K562 (cell line): ENCODE measurements around the gene SMURF1. TPM values are rescaled to one million over a fixed set of nuclear protein-coding genes. Genes with fewer than 3 reads are reported as not detected.

ENCODE experiments used
- ATAC-seq: fragments of 200-7000 bp; cut with Tn5 transposase; 3 replicates; pipeline ENCODE4 v1.9.1; 2020; ENCODE audit warnings: moderate library complexity
- BruUV-seq: library from RNA; stranded (reverse); fragments of 400-500 nt; replicated peaks from 2 replicates; lab custom pipeline; 2021; lab: Mats Ljungman, UMichigan
- CTCF ChIA-PET: fragments of 300-600 bp; formaldehyde crosslinking; extraction: SDS; loops from one replicate; lab custom pipeline; 2021; ENCODE audit warnings: low intra/inter-chr PET ratio; lab: Yijun Ruan, JAX
- POLR2A ChIA-PET: fragments of 300-600, 350-650 bp; sonication (Branson Sonifier 250); formaldehyde crosslinking; extraction: SDS; loops from one replicate; lab custom pipeline; 2021; ENCODE audit warnings: antibody characterized with exemption, inconsistent platforms; lab: Yijun Ruan, JAX
- DNase-seq, 4 experiments: peaks; one replicate each; pipeline versions ENCODE4 v3.0.0 to v3.0.0-alpha.2; 2011 to 2018; ENCODE audit warnings: low spot score in 3 of 4, mixed read lengths in 3 of 4; ENCODE audit errors: extremely low read depth in 1 of 4
- FAIRE-seq: peaks from 2 replicates; lab custom pipeline; 2011; peaks lifted over from hg19 to GRCh38; lab: Jason Lieb, UNC
- H2AFZ ChIP-seq: 2 replicates; pipeline ENCODE4 v1.6.0; 2011; ENCODE audit warnings: low read depth, low read length, control low read depth, inconsistent platforms
- H3K27ac ChIP-seq: fragments of 200-600 bp; 3 replicates; pipeline ENCODE4 v1.8.0; 2011; ENCODE audit warnings: low read depth, mild to moderate bottlenecking, control low read depth, inconsistent platforms, low read length, moderate library complexity, mixed read lengths; ENCODE audit errors: extremely low read depth
- H3K27me3 ChIP-seq, 2 experiments: fragments of 300-600 bp in 1 of 2; 2 replicates in 1 of 2; 3 replicates in 1 of 2; pipeline versions ENCODE4 v1.6.0 to v1.8.0; 2011; ENCODE audit warnings: inconsistent platforms in 2 of 2, low read length in 2 of 2, mild to moderate bottlenecking in 1 of 2, mixed read lengths in 1 of 2, moderate library complexity in 1 of 2; ENCODE audit not compliant: control insufficient read depth in 2 of 2, insufficient read depth in 2 of 2
- H3K36me3 ChIP-seq: fragments of 300-600 bp; 3 replicates; pipeline ENCODE4 v1.8.0; 2011; ENCODE audit warnings: mild to moderate bottlenecking, low read length, inconsistent platforms; ENCODE audit not compliant: control insufficient read depth, insufficient read depth
- H3K4me1 ChIP-seq, 2 experiments: fragments of 200-600 bp in 1 of 2; replicated peaks in 1 of 2; 2 replicates in 1 of 2; 3 replicates in 1 of 2; pipeline versions ENCODE4 v1.5.1 to v1.8.0; 2011; ENCODE audit warnings: inconsistent platforms in 2 of 2, low read length in 2 of 2, mild to moderate bottlenecking in 1 of 2, mixed read lengths in 1 of 2, moderate library complexity in 1 of 2; ENCODE audit not compliant: control insufficient read depth in 2 of 2, insufficient read depth in 2 of 2
- H3K4me2 ChIP-seq: 2 replicates; pipeline ENCODE4 v1.6.1; 2011; ENCODE audit warnings: low read length, control low read depth, inconsistent platforms, mixed read lengths; ENCODE audit not compliant: insufficient read depth
- H3K4me3 ChIP-seq: fragments of 200-600 bp; sonication (generic), shearing (Covaris generic); 2 replicates; pipeline ENCODE4 v1.5.1; 2016; ENCODE audit warnings: control low read depth, inconsistent platforms
- H3K79me2 ChIP-seq: fragments of 200-600 bp; 3 replicates; pipeline ENCODE4 v1.8.0; 2011; ENCODE audit warnings: low read length, inconsistent platforms; ENCODE audit not compliant: control insufficient read depth, insufficient read depth
- H3K9ac ChIP-seq, 2 experiments: 2 replicates each; pipeline versions ENCODE4 v1.6.0 to v1.6.1; 2011; ENCODE audit warnings: low read depth in 2 of 2, low read length in 2 of 2, control low read depth in 1 of 2, inconsistent platforms in 1 of 2, mild to moderate bottlenecking in 1 of 2, mixed read lengths in 1 of 2; ENCODE audit not compliant: insufficient read depth in 1 of 2
- H3K9me1 ChIP-seq: one replicate; pipeline ENCODE4 v1.6.0; 2011; ENCODE audit warnings: inconsistent platforms, mild to moderate bottlenecking, low read length, moderate library complexity; ENCODE audit not compliant: control insufficient read depth, insufficient read depth
- H3K9me3 ChIP-seq: replicated peaks from 2 replicates; pipeline ENCODE4 v1.5.1; 2011; ENCODE audit warnings: low read depth, low read length, inconsistent platforms; ENCODE audit not compliant: control insufficient read depth, insufficient read depth
- H4K20me1 ChIP-seq: replicated peaks from 2 replicates; pipeline ENCODE4 v1.6.1; 2011; ENCODE audit warnings: low read length, inconsistent platforms, mixed read lengths; ENCODE audit not compliant: control insufficient read depth, insufficient read depth
- HNRNPK ChIP-seq: fragments of 200-400 bp; formaldehyde crosslinking; IDR thresholded peaks from one replicate; pipeline ENCODE4 v1.6.1; 2018; ENCODE audit warnings: mild to moderate bottlenecking, low read depth, low read length; ENCODE audit not compliant: poor library complexity, severe bottlenecking
- RBM34 ChIP-seq: fragments of 200-400 bp; formaldehyde crosslinking; IDR thresholded peaks from 2 replicates; pipeline ENCODE4 v1.6.1; 2018; ENCODE audit warnings: low read length, borderline replicate concordance; ENCODE audit not compliant: insufficient read depth
- TGIF2 ChIP-seq: sonication (generic); formaldehyde crosslinking; IDR thresholded peaks from 2 replicates; pipeline ENCODE4 v1.8.1; 2022; ENCODE audit warnings: mild to moderate bottlenecking, missing genetic modification reagents, moderate library complexity
- ZNF121 ChIP-seq: sonication (generic); formaldehyde crosslinking; conservative IDR thresholded peaks from 2 replicates; pipeline ENCODE4 v1.8.0; 2022; ENCODE audit warnings: missing genetic modification reagents
- ZNF175 ChIP-seq: fragments of 200-800 bp; sonication (Bioruptor generic); IDR thresholded peaks from 2 replicates; pipeline ENCODE4 v1.6.1; 2016; ENCODE audit warnings: low read depth, mild to moderate bottlenecking, missing genetic modification characterization, missing compliant biosample characterization
- ZNF184 ChIP-seq: sonication (generic); formaldehyde crosslinking; IDR thresholded peaks from 2 replicates; pipeline ENCODE4 v1.5.0; 2020; ENCODE audit warnings: missing genetic modification reagents
- ZNF584 ChIP-seq: fragments of 200-800 bp; sonication (Bioruptor generic); IDR thresholded peaks from 2 replicates; pipeline ENCODE4 v1.6.1; 2016; ENCODE audit warnings: low read depth, mild to moderate bottlenecking, missing genetic modification characterization, missing compliant biosample characterization
- WGBS: fragments of 100-300 bp; shearing (Covaris generic); methylation state at CpG from one replicate; pipeline ENCODE4 v1.1.6; 2016; ENCODE audit warnings: low coverage, mixed read lengths; ENCODE audit not compliant: insufficient coverage; ENCODE audit errors: missing lambda C conversion rate; 5-methylcytosine and 5-hydroxymethylcytosine counted together
- in situ Hi-C: fragments of 300-500 bp; cut with MboI; formaldehyde crosslinking; loops from 4 replicates; pipeline ENCODE4 v1.15.0; 2018; ENCODE audit warnings: inconsistent platforms, mixed read lengths
- intact Hi-C: fragments of 100-400 bp; cut with micrococcal nuclease; formaldehyde crosslinking; loops from 2 replicates; pipeline ENCODE4 v1.14.2; 2022
- polyA plus RNA-seq, 8 experiments: library from polyadenylated mRNA; depleted of rRNA in 4 of 8; stranded (reverse) in 5 of 8; unstranded in 3 of 8; fragments of >200 nt; fragmentation: Nextera tagmentation in 2 of 8; fragmentation: Illumina TruSeq in 1 of 8; extraction: Ambion mirVana in 2 of 8; extraction: Trizol in 1 of 8; gene quantifications; 2 replicates each; pipeline versions ENCODE4 v1.2.1 to v1.2.3, GENCODE V29; 2011 to 2014; ENCODE audit warnings: inconsistent platforms in 1 of 8, missing spikeins in 1 of 8
- total RNA-seq, 7 experiments: library from RNA; depleted of rRNA in 6 of 7; stranded (reverse); fragments of >200 nt in 6 of 7; fragmentation: Illumina TruSeq in 2 of 7; extraction: Trizol in 2 of 7; gene quantifications; 2 replicates each; pipeline versions ENCODE4 v1.2.1 to v1.2.3, GENCODE V29; 2011 to 2021; ENCODE audit warnings: low replicate concordance in 1 of 7

Gene SMURF1
- total and polyA plus RNA-seq, 9 of the 15 experiments (the other 6 are each of a cell fraction or from before 2014, with no cell fraction given), result 1.0 to 20.1 (median 12.6) TPM

DNA sequence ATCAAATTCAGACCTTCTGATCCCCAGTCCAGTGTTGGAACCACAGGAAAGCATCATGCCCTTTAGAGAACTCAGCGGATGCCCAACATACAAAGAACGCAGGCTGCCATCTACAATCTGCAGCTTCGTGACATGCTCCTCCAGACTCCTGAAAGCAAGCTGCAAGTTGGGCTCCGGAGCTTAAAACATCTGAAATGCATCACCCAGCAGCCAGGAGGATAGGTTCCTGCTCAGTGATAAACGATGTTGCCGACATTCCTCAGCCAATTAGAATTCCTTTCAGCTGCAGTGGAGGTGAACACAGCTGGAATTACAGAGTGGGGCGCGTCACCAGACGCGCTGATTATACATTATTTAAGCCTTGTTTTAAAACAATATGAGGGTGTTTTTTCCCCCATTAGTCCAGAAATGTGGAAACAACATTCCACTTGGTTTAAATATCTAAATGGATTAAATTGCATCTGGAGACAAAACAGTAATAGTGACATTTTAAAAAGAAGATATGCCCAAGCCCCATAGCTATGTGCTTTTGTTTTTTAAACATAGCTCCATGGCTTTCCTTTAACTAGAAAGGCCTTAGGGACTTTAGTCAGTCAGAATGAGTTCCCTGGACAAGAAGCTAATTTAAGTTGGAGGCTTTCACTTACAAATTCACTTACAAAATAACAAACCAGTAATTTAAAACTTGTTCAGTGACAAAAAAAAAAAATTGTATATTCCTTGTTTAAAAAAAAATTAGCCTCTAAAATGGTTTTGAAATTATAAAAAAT is 6.3 kb downstream of the SMURF1 start (continued):
- TF ChIP-seq HNRNPK, result no peak

DNA sequence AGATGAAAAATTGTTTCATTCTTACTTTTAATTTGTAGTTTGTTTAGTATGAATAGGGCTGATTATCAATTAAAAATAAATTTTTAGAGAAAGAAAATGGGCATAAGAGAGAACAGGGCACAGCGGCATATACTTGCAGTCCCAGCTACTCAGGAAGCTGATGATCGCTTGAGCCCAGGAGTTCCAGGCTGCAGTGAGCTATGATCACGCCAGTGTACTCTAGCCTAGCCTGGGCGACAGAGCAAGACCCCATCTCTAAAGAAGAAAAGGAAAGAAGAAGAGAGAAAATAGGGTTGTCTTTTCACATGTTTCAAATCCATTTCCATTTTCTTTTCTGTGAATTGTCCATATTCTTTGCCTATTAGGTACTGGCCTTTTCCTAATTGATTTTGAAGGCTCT is 8.0 kb downstream of the SMURF1 start:
- no peak overlapping the region for H3K4me2 ChIP-seq
- DNase-seq (no peak), ATAC-seq (no peak), FAIRE-seq (no peak)
- H3K9me3 ChIP-seq, result no peaks in the 10 kb centered on the region
- H3K27ac ChIP-seq, result no peak overlapping the region
- peaks cover 17 to 36% of the 10 kb centered on the region in 2 experiments; a peak in 4 of 5 replicates for H3K4me1 ChIP-seq
- H3K36me3 ChIP-seq, result peaks cover 2% of the 10 kb centered on the region; the same call in 1 of the 3 replicates
- H2AFZ ChIP-seq, result no peak overlapping the region
- no peak overlapping the region for H3K4me3 ChIP-seq
- in situ Hi-C loops, result no loop called here
- WGBS, result 82% methylated on average over 4 of the region's 4 CpGs
- no peak overlapping the region for H3K9ac ChIP-seq
- H3K27me3 ChIP-seq, result no peaks in the 10 kb centered on the region
- H3K9me1 ChIP-seq, result no peaks in the 10 kb centered on the region
- no peak for TF ChIP-seq RBM34
- no peak for TF ChIP-seq ZNF184
- TF ChIP-seq ZNF121 (CRISPR knock-in tag), result peak; percentile 58; the same call in 1 of the 2 replicates
- no peak for TF ChIP-seq TGIF2 (CRISPR knock-in tag)
- TF ChIP-seq ZNF175, result no peak
- no peak for TF ChIP-seq ZNF584 (CRISPR knock-in tag)
- TF ChIP-seq, all 486 proteins: peak for 1
- intact Hi-C loops, result no loop called here
- Histone ChIP-seq H3K79me2 (peaks cover 98% of the 10 kb centered on the region), H4K20me1 (peaks cover 31% of the 10 kb centered on the region)
- ChIA-PET CTCF (no interaction called here), POLR2A (interaction anchor here (0.6 to 2.1 kb wide), 2 partner anchors 9 to 23 kb away, joined by 4 to 10 read pairs; no protein-coding TSS in a partner anchor)
- BruUV-seq, result no TSS peak
